GM19438 (cell line): Measurements from ENCODE around the gene CADM1.

Experiments used
- ATAC-seq: cut with Tn5 transposase; IDR thresholded peaks from one replicate; pipeline ENCODE4 v1.9.1; 2021; ENCODE audit warnings: low read depth; ENCODE audit not compliant: unreplicated experiment

The CADM1 gene

DNA sequence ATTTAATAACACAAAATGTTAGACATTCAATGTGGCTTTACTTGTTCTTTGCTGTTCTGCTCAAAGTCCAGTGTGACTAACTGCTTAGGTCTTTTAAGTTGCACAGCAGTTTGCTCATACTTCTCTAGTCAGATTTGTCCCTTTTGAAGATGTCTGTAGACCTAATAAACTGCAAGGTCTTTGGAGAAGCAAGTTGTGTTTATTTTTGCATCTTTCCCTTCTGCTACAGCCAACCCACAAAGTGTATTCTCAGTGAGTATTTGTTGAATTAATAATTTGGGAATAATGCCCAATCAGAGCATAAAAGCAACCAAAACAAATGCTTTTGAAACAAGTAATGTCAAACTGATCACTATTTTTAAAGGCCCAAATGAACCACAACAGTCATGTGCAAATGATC, 312.5 kb downstream of the CADM1 start:
- ATAC-seq: no peak

DNA sequence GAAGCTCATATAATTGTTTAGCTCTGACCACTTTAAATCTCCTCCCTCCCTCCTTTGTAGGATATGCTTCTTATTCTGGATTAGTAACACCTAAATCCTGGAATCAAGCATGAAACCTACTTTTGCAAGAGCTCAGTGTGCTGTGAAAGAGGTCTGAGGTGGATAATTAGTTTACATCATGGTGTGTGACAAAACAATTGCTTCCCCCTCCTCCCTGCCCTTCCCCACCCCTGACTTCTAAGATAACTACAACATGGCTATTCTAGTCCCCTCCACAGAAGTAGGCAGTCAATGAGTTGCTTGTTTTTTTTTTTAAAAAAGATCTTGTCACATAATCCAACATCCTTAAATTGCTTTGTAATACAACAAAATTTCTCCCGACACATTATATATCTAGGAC, 314.0 kb downstream of the CADM1 start:
- ATAC-seq: no peak

DNA sequence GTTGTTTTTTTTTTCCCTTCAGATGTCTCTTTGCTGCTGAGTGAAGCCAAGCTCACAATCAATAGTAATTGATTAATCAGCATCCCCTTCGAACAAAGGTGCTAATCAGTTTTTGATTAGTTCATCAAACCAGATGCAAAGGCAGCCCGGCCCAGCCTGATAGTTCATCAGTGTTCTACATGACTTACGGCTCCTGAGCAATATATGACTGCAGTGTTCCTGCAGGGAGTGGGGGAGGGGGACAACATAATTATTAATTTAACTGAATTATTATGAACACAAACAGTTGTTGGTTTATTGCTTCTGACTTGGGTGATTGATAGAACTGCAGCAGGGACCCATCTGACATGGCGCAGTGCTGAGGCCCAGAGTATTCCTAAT, 315.3 kb downstream of the CADM1 start:
- ATAC-seq: no peak

DNA sequence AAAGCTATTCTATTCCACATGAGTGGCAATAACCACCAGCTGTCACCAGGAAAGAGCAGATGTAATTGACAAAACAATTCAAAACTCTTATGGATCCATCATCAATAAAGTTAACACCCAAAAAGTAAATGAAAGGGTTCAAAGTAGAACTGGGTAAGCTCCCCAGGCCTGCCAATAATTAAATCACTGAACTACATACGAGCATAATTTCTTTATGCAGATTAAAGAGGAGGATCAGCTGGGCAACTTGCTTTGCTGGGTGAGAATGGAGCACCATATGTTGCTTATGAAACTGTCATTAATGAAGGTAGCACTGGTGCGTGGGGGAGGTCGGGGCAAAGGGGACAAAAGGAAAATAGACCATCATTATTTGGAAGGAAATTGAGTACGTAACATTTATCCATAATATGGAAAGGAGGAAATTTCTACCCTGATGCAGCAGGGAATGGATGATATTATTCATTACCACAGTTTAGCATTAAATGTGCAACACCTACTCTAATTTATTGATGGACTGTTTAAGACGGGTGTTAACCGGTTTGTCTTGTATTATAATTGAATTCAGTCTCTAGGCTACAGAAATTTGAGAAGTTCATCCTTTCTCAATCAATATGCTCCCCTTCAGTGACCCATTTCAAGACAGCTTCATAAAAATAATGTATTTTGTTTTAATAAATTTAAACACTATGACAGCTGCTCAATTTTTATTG, 315.9 kb downstream of the CADM1 start:
- ATAC-seq: no peak

DNA sequence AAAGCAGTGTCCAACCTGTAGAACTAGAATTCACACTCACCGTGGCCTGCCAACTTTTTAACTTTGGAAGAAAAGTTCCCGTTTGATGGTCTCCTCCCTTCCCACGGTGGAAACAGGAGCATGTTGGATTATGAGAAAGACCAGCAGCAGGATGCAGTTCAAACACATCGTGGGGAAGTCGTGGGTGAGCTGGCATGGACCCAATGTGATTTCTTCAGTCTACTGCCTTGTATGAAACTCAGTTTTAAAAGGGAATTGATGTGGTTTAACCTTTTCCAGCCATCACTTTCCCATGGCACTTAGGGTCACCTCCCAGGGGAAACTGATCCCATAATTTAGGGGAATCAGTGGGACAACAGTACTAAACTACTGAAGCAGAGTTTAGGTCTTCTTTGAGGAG, 318.3 kb downstream of the CADM1 start:
- ATAC-seq: no peak

DNA sequence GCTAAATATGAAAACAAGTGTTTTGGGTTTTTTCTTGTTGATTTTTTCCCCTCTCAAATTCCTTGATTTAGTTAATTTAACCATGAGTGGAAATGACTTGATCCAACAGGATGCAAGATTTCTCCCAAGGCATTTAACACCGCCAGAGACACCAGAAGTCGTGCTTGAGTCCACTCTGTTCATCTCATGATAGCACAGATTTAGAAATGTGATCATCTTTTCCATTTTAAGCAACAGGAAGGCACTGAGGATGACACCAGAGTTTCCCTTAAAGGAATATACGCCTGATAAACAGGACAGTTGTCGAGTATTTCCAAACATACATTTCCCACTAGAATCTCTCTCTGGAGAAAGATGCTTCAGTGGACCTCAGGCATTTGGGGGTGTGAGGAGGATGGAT, 318.7 kb downstream of the CADM1 start:
- no peak for ATAC-seq

DNA sequence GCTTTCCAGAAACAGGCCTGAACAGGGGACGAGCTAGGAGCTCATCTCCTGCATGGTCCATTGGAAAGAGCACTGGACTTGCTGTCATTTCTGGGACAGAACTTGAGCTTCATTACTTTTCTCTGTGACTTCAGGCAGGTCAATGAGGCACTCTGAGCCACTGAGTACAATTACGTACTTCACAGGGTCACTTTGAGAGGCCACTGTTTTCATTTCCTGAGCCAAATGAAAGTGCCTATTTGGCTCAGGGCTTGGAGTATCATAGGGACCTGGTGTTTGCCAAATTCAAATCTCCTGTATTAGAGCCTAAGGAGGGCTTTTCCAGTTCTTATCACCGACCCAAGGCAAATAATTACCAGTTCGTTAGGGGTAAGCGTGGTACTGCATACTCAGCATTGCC, 319.3 kb downstream of the CADM1 start:
- no peak for ATAC-seq

DNA sequence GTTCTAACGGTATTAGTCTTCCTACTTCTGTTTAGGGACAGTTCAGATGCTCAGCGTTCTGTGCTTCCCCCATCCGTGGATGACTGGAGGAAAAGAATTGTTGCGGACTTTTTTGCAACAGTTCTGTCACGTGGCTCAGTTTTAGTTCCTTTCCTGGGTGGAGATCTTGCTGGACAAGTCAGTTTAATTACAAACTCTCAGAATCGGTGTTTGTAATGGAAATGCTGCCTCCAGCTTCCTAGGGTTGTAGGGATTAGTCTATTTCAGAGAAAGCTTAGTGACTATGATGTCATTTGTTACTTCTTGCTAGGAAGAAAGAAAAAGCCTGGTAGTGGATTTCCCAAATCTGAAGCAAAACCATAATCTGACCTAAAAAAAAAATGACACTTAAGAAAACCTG, 320.4 kb downstream of the CADM1 start:
- ATAC-seq: no peak

DNA sequence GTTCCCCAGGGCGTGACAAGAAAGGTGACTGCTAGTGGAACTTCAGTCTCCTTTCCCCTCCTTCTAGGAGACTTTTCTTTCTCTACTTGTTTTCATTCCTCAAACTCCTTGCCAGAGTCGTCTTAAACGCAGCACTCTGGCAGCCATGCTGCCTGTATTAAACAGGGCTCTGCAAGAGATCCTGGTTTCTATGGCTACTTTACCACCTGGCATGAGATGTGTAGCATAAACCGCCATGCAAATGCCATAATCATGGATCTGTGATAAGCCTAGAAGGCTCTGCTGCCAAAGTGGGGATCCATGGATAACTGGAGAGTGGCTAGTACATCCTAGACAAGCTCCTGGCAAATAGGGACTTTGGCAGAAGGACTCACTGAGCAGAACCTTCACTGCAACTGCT, 321.1 kb downstream of the CADM1 start:
- no peak for ATAC-seq

DNA sequence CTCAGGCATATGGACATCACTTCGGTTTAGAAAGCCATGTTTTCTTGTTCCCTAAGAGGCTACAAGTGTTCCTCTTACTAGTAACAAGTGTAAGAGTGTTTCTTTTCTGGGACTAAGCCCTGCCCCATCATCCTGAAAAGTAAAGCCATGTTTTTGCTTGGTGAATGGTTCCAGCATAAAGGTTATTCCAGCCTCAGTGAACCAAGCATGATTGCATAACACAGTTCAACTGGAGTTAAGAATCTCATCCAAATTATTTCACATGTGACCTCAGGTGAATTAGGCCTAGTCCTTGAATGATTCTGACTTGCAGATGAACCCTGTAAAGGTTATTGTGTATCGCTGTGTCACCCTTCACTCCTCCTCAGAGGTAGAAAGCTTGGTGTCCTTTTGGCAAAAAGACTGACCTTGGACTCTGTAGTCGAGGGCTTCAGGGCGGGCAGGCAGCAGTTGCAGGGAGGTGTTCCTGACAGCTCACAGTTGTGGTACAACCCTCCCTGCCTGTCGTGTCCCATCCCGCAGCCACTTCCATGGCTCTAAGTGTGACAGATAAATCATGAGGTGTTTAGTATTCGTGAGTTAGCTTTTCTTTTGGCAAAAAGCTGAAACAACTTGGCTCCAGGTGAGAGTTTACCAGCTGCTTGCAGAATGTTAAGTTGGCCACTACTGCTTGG, 321.8 kb downstream of the CADM1 start:
- ATAC-seq: no peak

DNA sequence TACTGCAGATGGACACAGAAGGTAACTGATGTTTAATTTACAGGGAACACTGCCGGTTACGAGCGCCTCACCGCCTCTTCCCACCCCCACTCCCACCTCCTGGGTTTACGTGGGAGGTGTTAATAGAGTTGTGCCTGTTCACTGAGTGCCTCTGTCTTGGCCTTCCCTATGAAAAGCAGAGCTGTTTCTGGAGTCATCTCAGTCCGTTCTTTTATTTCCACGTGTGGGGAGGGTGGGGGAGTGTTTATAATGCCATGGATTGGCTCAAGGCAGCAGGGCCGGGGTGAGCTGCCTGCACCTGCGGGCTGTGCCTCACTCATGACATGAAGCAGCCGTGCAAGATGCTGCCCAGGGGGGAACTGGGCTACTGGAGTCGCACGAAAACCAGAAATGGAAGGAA, 322.7 kb downstream of the CADM1 start:
- no peak for ATAC-seq

DNA sequence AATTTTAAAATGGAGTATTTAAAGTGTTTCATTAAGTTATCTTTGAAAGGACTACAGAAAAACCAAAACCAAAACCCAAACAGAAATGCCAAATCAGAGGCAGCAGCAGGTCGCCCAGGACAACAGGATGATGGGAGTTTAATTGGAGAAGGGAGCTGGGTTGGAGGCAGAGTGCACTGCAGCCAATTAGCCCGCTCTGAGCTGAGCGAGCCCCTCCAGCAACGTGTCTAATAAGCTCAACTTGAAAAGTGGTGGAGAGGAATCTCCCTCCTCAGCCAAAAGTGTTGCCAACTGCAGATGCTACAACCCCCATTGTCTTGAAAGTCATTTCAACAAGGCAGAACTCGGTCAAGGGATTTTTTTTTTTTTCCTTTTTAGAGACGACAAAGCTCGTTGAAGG, 323.9 kb downstream of the CADM1 start:
- ATAC-seq: no peak

DNA sequence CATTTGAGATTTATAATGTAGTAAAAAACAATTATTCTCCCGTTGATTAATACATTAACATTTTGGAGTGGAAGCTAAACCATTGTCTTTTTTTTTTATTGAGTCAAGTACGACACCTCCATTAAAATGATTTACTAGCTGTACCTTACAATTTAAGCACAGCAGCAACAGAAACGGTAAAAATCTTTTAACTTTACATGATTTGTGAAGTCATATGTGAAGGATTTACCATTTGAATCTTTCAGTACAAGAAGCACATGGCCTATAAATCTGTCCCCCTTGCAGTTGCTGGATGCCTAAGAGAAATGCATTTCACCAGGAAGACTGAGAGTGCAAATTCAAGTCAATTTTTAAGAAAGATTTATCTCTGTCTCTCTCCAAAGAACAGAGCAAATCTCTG, 324.6 kb downstream of the CADM1 start:
- ATAC-seq: no peak

DNA sequence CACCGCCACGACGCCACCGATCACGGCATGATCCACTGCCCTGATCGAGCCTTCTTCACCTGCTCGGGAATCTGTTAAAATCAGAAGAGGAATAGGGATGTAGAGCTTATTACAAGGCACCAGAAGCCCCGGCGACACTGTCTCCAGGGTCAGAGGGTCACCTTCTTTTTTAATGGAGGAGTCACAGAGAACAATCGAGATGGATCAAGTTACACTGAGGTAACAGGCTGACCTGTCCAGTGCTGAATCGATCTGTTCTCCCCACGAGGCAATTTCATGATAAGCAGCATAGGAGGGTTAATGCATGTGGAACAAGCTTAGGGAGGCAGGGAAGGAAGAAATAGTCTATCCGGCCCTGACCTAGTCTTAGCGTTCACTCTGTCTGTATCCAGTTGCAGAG, 325.5 kb downstream of the CADM1 start:
- ATAC-seq: no peak

DNA sequence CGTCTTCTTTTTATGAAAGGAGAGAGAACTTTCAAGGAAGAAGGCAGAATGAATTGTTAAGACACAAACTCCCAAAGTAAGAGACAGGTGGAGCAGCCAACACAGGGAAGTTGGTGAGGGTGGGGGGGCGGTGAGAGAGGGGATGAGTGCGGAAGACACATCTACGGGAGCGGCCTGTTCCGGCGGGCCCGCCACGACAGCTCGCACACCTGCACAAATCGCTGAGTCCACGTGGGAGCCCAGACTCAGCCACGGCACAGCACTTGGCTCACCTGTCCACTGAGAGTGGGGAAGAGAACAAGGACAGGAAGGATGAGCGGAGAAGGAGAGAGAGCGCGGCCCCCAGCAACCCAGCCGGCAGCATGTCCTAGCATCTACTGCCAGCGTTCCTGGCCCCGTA, 331.1 kb downstream of the CADM1 start:
- ATAC-seq: no peak

DNA sequence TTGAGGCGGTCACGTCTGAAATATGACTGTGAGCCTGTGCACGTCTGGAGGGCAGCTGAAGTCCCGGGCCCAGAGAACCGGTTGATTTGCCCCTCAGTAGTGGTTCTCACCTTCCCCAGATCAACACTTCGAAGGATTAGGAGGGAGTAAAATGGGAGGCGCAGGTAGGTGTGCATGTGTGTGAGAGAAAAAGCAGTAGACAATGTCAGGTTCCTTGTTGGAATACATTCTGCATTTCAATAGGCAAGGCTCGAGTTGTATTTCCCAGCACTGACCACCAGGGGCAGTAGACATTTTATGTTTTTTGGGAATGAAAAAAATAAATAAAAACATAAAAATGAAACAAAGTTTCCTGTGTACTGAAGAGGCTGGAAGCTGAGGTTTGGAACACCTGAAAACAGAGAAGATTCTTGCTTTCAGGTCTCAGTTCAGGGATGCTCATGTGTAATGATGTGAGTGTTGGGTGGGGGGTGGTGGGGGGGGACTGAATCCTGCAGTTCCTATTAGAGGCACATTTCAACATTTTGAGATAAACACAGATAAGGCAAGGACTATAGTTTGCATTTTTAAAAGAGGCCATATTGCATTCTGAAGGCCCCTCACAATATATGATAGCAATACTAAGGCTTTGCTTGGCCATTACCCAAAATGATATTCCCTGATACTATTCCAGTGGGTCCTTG, 333.9 kb downstream of the CADM1 start:
- no peak for ATAC-seq

DNA sequence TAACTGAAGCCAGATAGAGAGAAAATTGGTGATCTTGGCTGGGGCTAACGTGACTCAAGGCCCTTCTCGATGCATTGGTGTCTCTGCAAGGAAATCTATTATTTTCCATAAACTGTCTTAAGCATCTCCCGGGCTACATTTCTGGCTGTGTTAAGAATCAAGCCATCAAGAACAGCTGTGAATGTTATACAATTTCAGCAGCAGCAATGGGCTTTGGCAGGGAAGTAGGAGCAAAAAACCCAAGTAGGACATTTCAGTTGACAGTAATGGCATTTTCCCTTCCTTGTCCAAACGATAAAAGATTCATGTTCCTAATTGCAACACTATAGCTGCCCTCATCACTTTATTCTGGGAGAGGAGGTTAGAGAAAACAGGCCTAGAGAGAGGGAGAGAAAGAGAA, 335.0 kb downstream of the CADM1 start:
- no peak for ATAC-seq

DNA sequence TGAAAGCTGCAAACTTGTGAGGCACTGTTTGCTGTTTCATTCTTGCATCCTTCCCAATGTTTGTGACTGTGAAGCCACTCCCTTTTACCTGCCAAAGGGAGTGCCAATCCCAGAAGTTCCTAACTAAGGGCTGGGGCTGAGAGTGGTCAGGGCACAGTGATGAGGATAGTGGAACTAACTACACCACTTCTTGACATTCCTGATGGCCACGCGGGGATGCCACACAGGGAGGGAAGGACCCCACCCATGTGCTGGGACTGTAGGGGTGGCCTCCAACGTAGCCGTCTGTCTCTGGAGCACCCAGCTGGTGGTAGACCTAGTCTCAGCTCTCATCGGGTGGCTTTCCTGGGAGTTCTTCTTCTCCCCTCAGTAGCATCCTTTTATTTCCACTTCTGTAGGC, 335.5 kb downstream of the CADM1 start:
- ATAC-seq: no peak

DNA sequence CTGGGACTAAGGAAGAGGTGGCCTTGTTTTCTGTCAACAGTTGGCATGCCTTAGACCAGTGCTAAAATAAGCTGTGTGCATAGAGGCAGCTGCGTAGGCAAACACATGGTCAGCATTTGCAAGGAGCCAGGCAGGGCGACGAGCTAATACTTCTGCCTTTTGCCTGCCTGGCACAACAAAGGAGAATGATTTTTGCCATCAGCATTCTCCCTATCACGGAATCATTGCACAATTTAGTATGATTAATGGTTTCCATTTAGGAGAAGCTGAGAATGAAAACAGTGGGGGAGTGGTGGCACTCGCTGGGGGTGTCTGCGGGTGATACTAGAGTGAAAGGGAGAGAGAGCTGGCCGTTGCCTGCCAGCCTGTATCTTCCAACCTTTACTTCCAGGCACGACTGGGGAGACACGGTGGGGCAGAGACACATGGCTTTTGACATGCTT, 336.0 kb downstream of the CADM1 start:
- no peak for ATAC-seq

DNA sequence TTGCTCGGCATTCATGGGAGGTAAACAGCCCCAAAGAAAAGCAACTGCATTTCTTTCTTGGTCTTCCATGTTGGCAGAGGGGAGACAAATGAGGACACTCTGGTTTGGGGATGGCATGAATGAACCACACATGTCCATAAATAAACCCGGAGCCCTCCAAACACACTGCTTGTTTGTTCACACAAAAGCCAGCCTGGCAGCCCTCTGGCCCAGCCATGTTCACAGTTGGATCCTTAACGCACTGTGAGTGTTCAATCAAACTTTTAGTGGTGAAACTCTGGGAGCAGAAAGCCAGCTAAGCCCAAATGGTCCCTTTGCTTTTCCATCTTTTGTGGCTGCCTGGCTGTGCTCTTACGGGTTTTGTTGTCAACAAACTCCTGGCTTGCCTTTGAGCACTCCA, 336.8 kb downstream of the CADM1 start:
- ATAC-seq: no peak

DNA sequence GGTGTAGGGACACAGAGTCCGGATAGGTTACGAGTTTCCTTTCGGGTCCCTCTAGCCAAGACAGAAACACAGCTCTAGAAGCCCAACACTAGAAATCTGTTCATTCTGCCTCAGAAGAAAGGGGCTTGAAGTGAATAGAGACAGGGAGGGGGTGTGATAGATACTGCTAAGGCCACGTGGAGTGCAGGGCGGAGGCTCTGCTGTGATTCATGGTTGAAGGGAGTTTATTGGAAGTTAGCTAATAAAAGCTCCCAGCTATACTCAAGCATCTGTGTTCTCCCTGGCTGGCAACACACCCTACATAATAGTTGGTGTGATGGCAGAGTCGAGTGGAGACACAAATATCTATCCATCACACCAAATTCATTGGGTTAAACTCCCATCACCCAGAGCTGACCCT, 337.4 kb downstream of the CADM1 start:
- no peak for ATAC-seq

DNA sequence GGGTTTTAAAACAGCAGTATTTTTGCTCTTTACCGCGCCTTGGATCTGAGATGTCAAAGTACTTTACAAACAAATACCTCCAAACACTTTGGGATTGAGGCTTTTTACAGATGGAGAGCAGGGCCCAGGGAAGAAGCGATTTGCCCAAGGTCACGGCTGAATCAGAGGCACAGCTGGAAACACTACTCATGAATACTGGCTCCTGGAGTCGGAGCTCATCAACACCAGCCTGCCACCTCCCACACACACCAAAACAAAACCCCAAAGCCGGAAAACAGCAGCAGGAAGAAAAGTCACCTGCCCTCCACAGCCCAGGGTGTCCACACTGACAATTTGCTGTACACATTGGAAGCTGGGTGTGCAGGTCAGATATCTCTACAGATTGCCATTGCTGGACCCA, 339.4 kb downstream of the CADM1 start:
- ATAC-seq: no peak
